SKM-1 (cell line): ENCODE measurements around the gene MYO5A.
"Not testable (repeated sequence)": the region's sequence is repeated elsewhere in the genome, so short reads cannot be mapped to it uniquely, and the experiment has no call there.

ENCODE experiments used
- DNase-seq: peaks from one replicate; lab custom pipeline; 2025; ENCODE audit not compliant: unreplicated experiment; lab: John Stamatoyannopoulos, UW

MYO5A gene

GRCh38 chr15:52528564-52529340, at the start of gene MYO5A:
TSS of gene MYO5A (minus strand) at chr15:52528880. CDS start at chr15:52528806, 74 bp downstream.
- peak; percentile 51 for DNase-seq

- no peak for DNase-seq
These were observed 48.0 kb upstream of the MYO5A start for GRCh38 chr15:52576692-52577091.

GRCh38 chr15:52575573-52575972, 46.9 kb upstream of the MYO5A start:
- DNase-seq: not testable (repeated sequence)

GRCh38 chr15:52575072-52575471, 46.4 kb upstream of the MYO5A start:
- DNase-seq: no peak

GRCh38 chr15:52574623-52575022, 45.9 kb upstream of the MYO5A start:
- DNase-seq: not testable (repeated sequence)

GRCh38 chr15:52568601-52569585, 40.2 kb upstream of the MYO5A start, which contains the start of gene ARPP19:
TSS of gene ARPP19 (minus strand) at chr15:52569030. CDS start at chr15:52568892, 138 bp downstream.
- peak; percentile 95 for DNase-seq

GRCh38 chr15:52567871-52568600, 39.4 kb upstream of the MYO5A start:
- no peak for DNase-seq

GRCh38 chr15:52566889-52567288, 38.2 kb upstream of the MYO5A start:
- DNase-seq: no peak

GRCh38 chr15:52565417-52566358, 37.0 kb upstream of the MYO5A start:
- peak; percentile 49 for DNase-seq

- DNase-seq: no peak
These were observed 34.9 kb upstream of the MYO5A start for GRCh38 chr15:52563501-52564060.

- DNase-seq: no peak
These were observed 30.9 kb upstream of the MYO5A start for GRCh38 chr15:52559575-52559974.

GRCh38 chr15:52559022-52559421, 30.3 kb upstream of the MYO5A start:
- no peak for DNase-seq

GRCh38 chr15:52558196-52558595, 29.5 kb upstream of the MYO5A start:
- DNase-seq: no peak

- DNase-seq: no peak
These were observed 28.6 kb upstream of the MYO5A start for GRCh38 chr15:52557274-52557641.

- no peak for DNase-seq
These were observed 28.0 kb upstream of the MYO5A start for GRCh38 chr15:52556524-52557273.

- DNase-seq: no peak
These were observed 23.6 kb upstream of the MYO5A start for GRCh38 chr15:52552303-52552702.

GRCh38 chr15:52551762-52552161, 23.1 kb upstream of the MYO5A start:
- DNase-seq: peak; percentile 81

- DNase-seq: not testable (repeated sequence)
These were observed 22.5 kb upstream of the MYO5A start for GRCh38 chr15:52551186-52551585.
